Fibroblast of the conjunctiva (primary cell): ENCODE results near the gene WASF2.
"Not testable (repeated sequence)": the region's sequence is repeated elsewhere in the genome, so short reads cannot be mapped to it uniquely, and the experiment has no call there.

Experiments used
- DNase-seq: peaks from one replicate; pipeline ENCODE4 v3.0.0-alpha.2; 2010; ENCODE audit warnings: low read depth

Gene WASF2

GRCh38 chr1:27521861-27522431 lies 32.0 kb upstream of the WASF2 start:
- DNase-seq: no peak

- no peak for DNase-seq
Measured at GRCh38 chr1:27521336-27521831, 31.4 kb upstream of the WASF2 start.

- DNase-seq: no peak
Measured at GRCh38 chr1:27520651-27521050, 30.7 kb upstream of the WASF2 start.

GRCh38 chr1:27519331-27520258 lies 29.6 kb upstream of the WASF2 start:
- no peak for DNase-seq

- no peak for DNase-seq
Measured at GRCh38 chr1:27518808-27519207, 28.8 kb upstream of the WASF2 start.

- no peak for DNase-seq
Measured at GRCh38 chr1:27517907-27518718, 28.1 kb upstream of the WASF2 start.

GRCh38 chr1:27517301-27517700 lies 27.3 kb upstream of the WASF2 start:
- DNase-seq: no peak

GRCh38 chr1:27515626-27516025 lies 25.7 kb upstream of the WASF2 start:
- DNase-seq: no peak

GRCh38 chr1:27513958-27514357 lies 24.0 kb upstream of the WASF2 start:
- no peak for DNase-seq

GRCh38 chr1:27513528-27513927 lies 23.6 kb upstream of the WASF2 start:
- no peak for DNase-seq

- no peak for DNase-seq
Measured at GRCh38 chr1:27509127-27510080, 19.4 kb upstream of the WASF2 start.

GRCh38 chr1:27507960-27508665 lies 18.1 kb upstream of the WASF2 start:
- DNase-seq: no peak

- no peak for DNase-seq
Measured at GRCh38 chr1:27506703-27507102, 16.7 kb upstream of the WASF2 start.

GRCh38 chr1:27505420-27505680 lies 15.4 kb upstream of the WASF2 start:
- DNase-seq: no peak

- no peak for DNase-seq
Measured at GRCh38 chr1:27504588-27505419, 14.8 kb upstream of the WASF2 start.

GRCh38 chr1:27503844-27504587 lies 14.0 kb upstream of the WASF2 start:
- peak; percentile 61 for DNase-seq

GRCh38 chr1:27503033-27503432 lies 13.1 kb upstream of the WASF2 start:
- no peak for DNase-seq

- DNase-seq: not testable (repeated sequence)
Measured at GRCh38 chr1:27501159-27501558, 11.2 kb upstream of the WASF2 start.

- no peak for DNase-seq
Measured at GRCh38 chr1:27499142-27499541, 9.2 kb upstream of the WASF2 start.
